Measurements from ENCODE around the gene APP.

APP gene

DNA sequence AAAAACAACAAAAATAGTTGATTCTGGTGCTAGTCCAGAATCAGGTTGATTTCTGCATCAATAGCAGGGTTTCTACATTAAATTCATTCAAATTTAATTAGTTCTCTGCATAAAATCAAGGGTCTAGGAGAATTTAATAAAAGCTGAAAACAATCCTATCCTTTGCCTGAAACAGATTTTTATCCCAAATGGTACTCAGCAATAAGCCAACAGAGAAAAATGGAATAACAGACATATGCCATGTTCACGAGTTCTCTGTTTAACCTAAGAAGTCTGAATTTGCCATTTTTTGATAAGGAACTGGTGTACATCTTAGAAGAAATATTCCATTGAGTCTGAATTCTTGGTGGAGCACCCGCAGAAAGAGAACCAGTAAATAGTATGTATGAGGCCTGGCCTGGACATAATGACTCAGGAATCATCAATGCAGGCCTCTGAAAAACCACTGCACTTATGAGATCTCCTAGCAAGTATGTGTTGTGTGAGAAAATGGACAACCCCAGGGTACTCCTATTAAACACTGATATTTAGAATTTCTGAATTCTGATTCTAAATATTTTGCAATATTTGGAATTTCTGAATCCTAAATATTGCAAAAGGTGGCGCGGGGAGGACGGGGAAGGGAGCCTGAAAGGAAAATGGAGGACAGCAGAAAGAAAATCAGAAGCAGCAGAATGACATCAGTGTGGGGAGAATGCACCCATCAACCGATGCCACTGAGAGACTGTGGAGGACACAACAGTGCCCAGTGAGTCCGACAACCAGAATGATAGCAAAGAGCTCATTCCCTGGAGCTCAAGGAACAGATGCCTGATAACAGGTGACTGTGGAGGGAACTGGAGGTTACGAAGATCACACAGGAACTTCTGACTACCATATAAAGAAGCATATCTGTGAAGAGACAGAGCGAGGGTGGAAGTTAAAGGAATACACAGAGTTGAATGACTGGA lies 97.6 kb downstream of the APP start:
- no peak for DNase-seq (ENCODE audit: low read depth)
- H3K4me3 ChIP-seq (ENCODE audit: low read depth, low read length): no peak overlapping the region
- TF ChIP-seq CTCF (IDR thresholded peaks at IDR 0.05; ENCODE audit: control insufficient read depth, extremely low read depth, insufficient read depth): no peak

DNA sequence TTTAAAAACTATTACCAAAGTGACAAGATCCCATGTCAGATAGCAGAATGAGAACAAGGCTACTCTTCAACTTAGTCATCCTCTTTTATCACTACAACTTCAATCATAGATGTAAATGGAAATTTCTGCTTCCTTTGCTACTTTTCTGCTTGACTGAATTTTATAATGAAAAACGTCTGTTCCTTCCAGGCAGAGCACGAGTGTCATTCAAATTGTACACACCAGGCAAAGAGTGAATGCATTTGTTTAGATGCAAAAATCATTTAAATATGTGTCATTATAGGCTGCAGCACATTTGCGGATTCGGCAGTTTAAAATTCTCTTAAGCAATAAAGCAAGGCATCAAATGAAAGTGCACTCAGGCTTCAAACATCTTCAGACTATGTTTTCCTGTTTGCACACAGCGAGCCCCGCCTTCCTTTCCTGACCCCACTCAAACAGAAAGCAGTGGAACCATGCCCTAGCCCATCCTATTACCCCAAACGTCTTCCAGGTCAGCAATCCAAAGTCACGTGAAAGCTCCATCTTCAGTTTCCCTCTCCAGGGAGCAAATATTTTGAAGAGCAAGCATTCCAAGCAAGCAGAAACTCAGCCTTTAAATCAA lies 99.6 kb downstream of the APP start:
- H3K4me3 ChIP-seq (ENCODE audit: low read depth, low read length): no peak overlapping the region
- no peak for TF ChIP-seq CTCF (IDR thresholded peaks at IDR 0.05; ENCODE audit: control insufficient read depth, extremely low read depth, insufficient read depth)
- DNase-seq (ENCODE audit: low read depth): no peak

DNA sequence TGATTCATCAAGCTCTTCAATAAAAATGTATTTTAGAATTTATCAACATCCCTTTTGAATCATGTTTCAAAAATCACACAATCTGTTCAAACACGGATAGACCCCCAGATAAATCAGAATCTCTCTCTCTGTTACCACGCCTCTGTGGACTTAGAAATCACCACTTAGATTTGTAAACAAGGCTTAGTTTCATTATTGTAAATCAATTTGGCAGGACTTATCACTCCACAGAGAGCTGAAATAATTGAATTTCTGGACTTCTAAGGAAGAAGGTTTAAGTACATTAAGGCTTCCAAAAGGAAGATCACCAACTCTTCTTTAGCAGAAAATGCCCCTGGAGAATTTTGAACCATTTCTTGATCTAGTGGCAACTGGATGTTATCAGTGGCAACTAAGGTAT lies 100.4 kb downstream of the APP start:
- no peak for DNase-seq (ENCODE audit: low read depth)
- no peak overlapping the region for H3K4me3 ChIP-seq (ENCODE audit: low read depth, low read length)
- no peak for TF ChIP-seq CTCF (IDR thresholded peaks at IDR 0.05; ENCODE audit: control insufficient read depth, extremely low read depth, insufficient read depth)

- no peak for DNase-seq (ENCODE audit: low read depth)
- no peak for TF ChIP-seq CTCF (IDR thresholded peaks at IDR 0.05; ENCODE audit: control insufficient read depth, extremely low read depth, insufficient read depth)
- no peak overlapping the region for H3K4me3 ChIP-seq (ENCODE audit: low read depth, low read length)
Observed at GRCh38 chr21:26068776-26069175, 101.8 kb downstream of the APP start.

GRCh38 chr21:26067836-26068594 lies 102.6 kb downstream of the APP start:
- no peak for TF ChIP-seq CTCF (IDR thresholded peaks at IDR 0.05; ENCODE audit: control insufficient read depth, extremely low read depth, insufficient read depth)
- DNase-seq (ENCODE audit: low read depth): no peak
- H3K4me3 ChIP-seq (ENCODE audit: low read depth, low read length): no peak overlapping the region

- H3K4me3 ChIP-seq (ENCODE audit: low read depth, low read length): no peak overlapping the region
- no peak for TF ChIP-seq CTCF (IDR thresholded peaks at IDR 0.05; ENCODE audit: control insufficient read depth, extremely low read depth, insufficient read depth)
- no peak for DNase-seq (ENCODE audit: low read depth)
Observed at GRCh38 chr21:26064506-26064905, 106.1 kb downstream of the APP start.
